ENCODE results near the gene GSTT4. TPM values are rescaled to one million over a fixed set of nuclear protein-coding genes. Genes with fewer than 3 reads are reported as not detected.

The GSTT4 gene
- polyA plus RNA-seq, 1 donor from 2014 or later: not detected

GRCh38 chr22:24026056-24026455, 20.8 kb upstream of the GSTT4 start:
- Histone ChIP-seq H3K4me3 (ENCODE audit: low read length) (no peak overlapping the region), H3K27ac (ENCODE audit: low read length) (no peak overlapping the region), H2AFZ (ENCODE audit: low read depth, low read length) (no peak overlapping the region), H3K9me2 (ENCODE audit: insufficient read depth, low read length) (no peaks in the 10 kb centered on the region), H3F3A (ENCODE audit: insufficient read depth, low read length, poor library complexity, severe bottlenecking) (no peaks in the 10 kb centered on the region), H3K9ac (ENCODE audit: low read length) (no peak overlapping the region), H3K36me3 (ENCODE audit: insufficient read depth, low read length) (no peaks in the 10 kb centered on the region), H3K27me3 (ENCODE audit: insufficient read depth, low read depth, low read length) (no peaks in the 10 kb centered on the region), H3K79me2 (replicated peaks; ENCODE audit: insufficient read depth, low read length) (peaks cover 13% of the 10 kb centered on the region), H4K20me1 (ENCODE audit: insufficient read depth) (no peaks in the 10 kb centered on the region), H3K4me2 (ENCODE audit: low read length) (no peak overlapping the region), H3K9me3 (ENCODE audit: low read length) (no peaks in the 10 kb centered on the region)
- TF ChIP-seq EP300 (conservative IDR thresholded peaks at IDR 0.05; ENCODE audit: poor library complexity, severe bottlenecking) (no peak), REST (IDR thresholded peaks at IDR 0.05; ENCODE audit: borderline replicate concordance) (no peak), TAF1 (IDR thresholded peaks at IDR 0.05; ENCODE audit: low read depth) (no peak), RAD21 (conservative IDR thresholded peaks at IDR 0.05) (no peak), POLR2AphosphoS5 (IDR thresholded peaks at IDR 0.05) (no peak), CTCF (IDR thresholded peaks at IDR 0.05; ENCODE audit: poor library complexity, severe bottlenecking) (no peak), EZH2 (IDR thresholded peaks at IDR 0.05; ENCODE audit: borderline replicate concordance, insufficient read depth, low read length, poor library complexity, severe bottlenecking) (no peak), SMC3 (conservative IDR thresholded peaks at IDR 0.05; ENCODE audit: poor library complexity) (no peak), MXI1 (conservative IDR thresholded peaks at IDR 0.05; ENCODE audit: poor library complexity, severe bottlenecking) (no peak)

GRCh38 chr22:24025475-24025874, 20.2 kb upstream of the GSTT4 start:
- Histone ChIP-seq H3K4me3 (ENCODE audit: low read length) (no peak overlapping the region), H3K9me2 (ENCODE audit: insufficient read depth, low read length) (no peaks in the 10 kb centered on the region), H3K9me3 (ENCODE audit: low read length) (no peaks in the 10 kb centered on the region), H3K79me2 (replicated peaks; ENCODE audit: insufficient read depth, low read length) (peaks cover 17% of the 10 kb centered on the region), H3K4me2 (ENCODE audit: low read length) (no peak overlapping the region), H4K20me1 (ENCODE audit: insufficient read depth) (no peaks in the 10 kb centered on the region), H3K27ac (ENCODE audit: low read length) (no peak overlapping the region), H3K27me3 (ENCODE audit: insufficient read depth, low read depth, low read length) (no peaks in the 10 kb centered on the region), H3K9ac (ENCODE audit: low read length) (no peak overlapping the region), H3K36me3 (ENCODE audit: insufficient read depth, low read length) (no peaks in the 10 kb centered on the region), H3F3A (ENCODE audit: insufficient read depth, low read length, poor library complexity, severe bottlenecking) (no peaks in the 10 kb centered on the region), H2AFZ (ENCODE audit: low read depth, low read length) (no peak overlapping the region)
- TF ChIP-seq SMC3 (conservative IDR thresholded peaks at IDR 0.05; ENCODE audit: poor library complexity) (no peak), RAD21 (conservative IDR thresholded peaks at IDR 0.05) (no peak), REST (IDR thresholded peaks at IDR 0.05; ENCODE audit: borderline replicate concordance) (no peak), TAF1 (IDR thresholded peaks at IDR 0.05; ENCODE audit: low read depth) (no peak), POLR2AphosphoS5 (IDR thresholded peaks at IDR 0.05) (no peak), CTCF (IDR thresholded peaks at IDR 0.05; ENCODE audit: poor library complexity, severe bottlenecking) (no peak), EZH2 (IDR thresholded peaks at IDR 0.05; ENCODE audit: borderline replicate concordance, insufficient read depth, low read length, poor library complexity, severe bottlenecking) (no peak), EP300 (conservative IDR thresholded peaks at IDR 0.05; ENCODE audit: poor library complexity, severe bottlenecking) (no peak), MXI1 (conservative IDR thresholded peaks at IDR 0.05; ENCODE audit: poor library complexity, severe bottlenecking) (no peak)
